Measurements from ENCODE around the gene PDE4D. TPM values are rescaled to one million over a fixed set of nuclear protein-coding genes. Genes with fewer than 3 reads are reported as not detected.

PDE4D gene
- total RNA-seq, 1 donor from 2014 or later = 14.2 TPM

DNA sequence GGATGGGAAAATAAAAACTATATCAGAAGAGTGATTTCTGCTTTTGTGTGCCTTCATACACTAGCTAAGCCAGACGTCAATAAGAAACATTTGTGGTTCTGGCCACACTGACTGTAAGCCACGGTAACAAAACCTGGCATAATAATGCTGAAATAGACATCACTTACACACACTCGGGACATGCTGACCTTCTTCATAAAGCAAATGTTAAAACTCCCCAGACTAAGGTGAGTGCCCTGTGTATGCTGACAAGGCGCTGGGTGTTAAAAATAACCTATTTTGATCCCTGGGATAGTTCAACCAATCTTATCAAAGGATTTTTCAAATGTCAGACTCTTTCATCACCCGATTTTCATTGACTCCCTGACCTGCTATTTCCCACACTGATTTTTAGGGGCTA is 973.7 kb downstream of the PDE4D start:
- Histone ChIP-seq H2AFZ (ENCODE audit: low read depth, low read length) (no peak overlapping the region), H3K9me3 (ENCODE audit: insufficient read depth, low read depth, low read length) (no peaks in the 10 kb centered on the region), H4K20me1 (ENCODE audit: insufficient read depth, low read length) (no peaks in the 10 kb centered on the region), H3K4me1 (ENCODE audit: insufficient read depth, low read length) (peaks cover 19% of the 10 kb centered on the region), H3K9ac (ENCODE audit: low read length) (no peak overlapping the region), H3K4me3 (ENCODE audit: insufficient read depth, low read depth, low read length) (no peak overlapping the region), H3K36me3 (ENCODE audit: insufficient read depth, low read length) (no peaks in the 10 kb centered on the region), H3K27ac (ENCODE audit: low read depth, low read length) (no peak overlapping the region), H3K79me2 (ENCODE audit: insufficient read depth, low read length) (no peaks in the 10 kb centered on the region), H3K4me2 (ENCODE audit: low read length) (no peak overlapping the region), H3K27me3 (ENCODE audit: insufficient read depth, low read length) (no peaks in the 10 kb centered on the region)
- Mint-ChIP-seq H3K36me3 (ENCODE audit: low read depth, unreplicated experiment) (no peaks in the 10 kb centered on the region), H3K27ac (ENCODE audit: unreplicated experiment) (peak overlapping the region; percentile 75), H3K9me3 (ENCODE audit: unreplicated experiment) (no peaks in the 10 kb centered on the region), H3K4me1 (ENCODE audit: low read depth, unreplicated experiment) (peaks cover 27% of the 10 kb centered on the region), H3K4me3 (ENCODE audit: unreplicated experiment) (no peak overlapping the region), H3K27me3 (ENCODE audit: low read depth, unreplicated experiment) (no peaks in the 10 kb centered on the region)
- DNase-seq (ENCODE audit: low read depth) (no peak), FAIRE-seq (no peak)
- TF ChIP-seq, protein P1, sequence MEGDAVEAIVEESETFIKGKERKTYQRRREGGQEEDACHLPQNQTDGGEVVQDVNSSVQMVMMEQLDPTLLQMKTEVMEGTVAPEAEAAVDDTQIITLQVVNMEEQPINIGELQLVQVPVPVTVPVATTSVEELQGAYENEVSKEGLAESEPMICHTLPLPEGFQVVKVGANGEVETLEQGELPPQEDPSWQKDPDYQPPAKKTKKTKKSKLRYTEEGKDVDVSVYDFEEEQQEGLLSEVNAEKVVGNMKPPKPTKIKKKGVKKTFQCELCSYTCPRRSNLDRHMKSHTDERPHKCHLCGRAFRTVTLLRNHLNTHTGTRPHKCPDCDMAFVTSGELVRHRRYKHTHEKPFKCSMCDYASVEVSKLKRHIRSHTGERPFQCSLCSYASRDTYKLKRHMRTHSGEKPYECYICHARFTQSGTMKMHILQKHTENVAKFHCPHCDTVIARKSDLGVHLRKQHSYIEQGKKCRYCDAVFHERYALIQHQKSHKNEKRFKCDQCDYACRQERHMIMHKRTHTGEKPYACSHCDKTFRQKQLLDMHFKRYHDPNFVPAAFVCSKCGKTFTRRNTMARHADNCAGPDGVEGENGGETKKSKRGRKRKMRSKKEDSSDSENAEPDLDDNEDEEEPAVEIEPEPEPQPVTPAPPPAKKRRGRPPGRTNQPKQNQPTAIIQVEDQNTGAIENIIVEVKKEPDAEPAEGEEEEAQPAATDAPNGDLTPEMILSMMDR (IDR thresholded peaks at IDR 0.05; ENCODE audit: insufficient read depth, low read depth, low read length) = no peak
- no peak for TF ChIP-seq EZH2 (IDR thresholded peaks at IDR 0.05; ENCODE audit: insufficient read depth, low read length)

Small RNA genes lying within 50 kb of the gene (microRNA-seq; reads per million reads assigned to microRNA genes)
- 181 reads per million, percentile 70 among the genes with 10 or more reads in this experiment for gene MIR582

All from astrocyte (in vitro differentiated cells and primary cell).